ENCODE data around the gene SCFD2. TPM values are rescaled to one million over a fixed set of nuclear protein-coding genes. Genes with fewer than 3 reads are reported as not detected.

The SCFD2 gene
- total and polyA plus RNA-seq, 12 donors, result 2.9 to 15.0 (median 9.7) TPM

DNA sequence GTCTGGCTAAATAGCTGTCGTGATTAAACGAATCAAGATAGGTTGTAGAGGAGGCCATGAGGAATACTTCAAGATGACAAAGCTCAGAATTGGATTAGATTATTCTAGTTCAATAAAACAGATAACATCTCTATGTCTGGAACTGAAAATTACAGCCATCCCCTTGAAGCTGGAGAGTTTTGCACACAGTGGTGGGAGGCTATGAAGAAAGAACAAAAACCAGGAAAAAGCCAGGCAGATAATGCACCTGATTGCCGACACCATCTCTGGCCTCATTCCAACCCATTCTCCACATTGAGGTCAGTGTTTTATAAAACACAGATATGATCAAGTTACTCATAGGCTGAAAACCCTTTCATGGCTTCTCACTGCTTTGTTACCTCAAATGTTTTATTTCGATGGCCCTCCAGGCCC is 315.5 kb downstream of the SCFD2 start:
- Histone ChIP-seq H3K27me3 (no peaks in the 10 kb centered on the region), H3K36me3 (no peaks in the 10 kb centered on the region), H3K4me1 (peaks cover 0 to 15% (median 2%) of the 10 kb centered on the region in 9 donors), H3K4me3 (no peak overlapping the region), H3K27ac (no peak overlapping the region), H3K9me3 (no peaks in the 10 kb centered on the region)
- WGBS, 2 donors, result 52 to 56% methylated on average over 4 of the region's 4 CpGs
- no peak for DNase-seq
- ATAC-seq, result peak in 3 of 8 donors; percentile 20 to 44 (median 38)
- intact Hi-C loops (cut with DNase I), result loop anchor here in 2 of 10 donors (5.0 to 10.0 kb wide), 2 partner anchors 104 to 812 kb away; no protein-coding TSS in a partner anchor
- TF ChIP-seq, protein P1, sequence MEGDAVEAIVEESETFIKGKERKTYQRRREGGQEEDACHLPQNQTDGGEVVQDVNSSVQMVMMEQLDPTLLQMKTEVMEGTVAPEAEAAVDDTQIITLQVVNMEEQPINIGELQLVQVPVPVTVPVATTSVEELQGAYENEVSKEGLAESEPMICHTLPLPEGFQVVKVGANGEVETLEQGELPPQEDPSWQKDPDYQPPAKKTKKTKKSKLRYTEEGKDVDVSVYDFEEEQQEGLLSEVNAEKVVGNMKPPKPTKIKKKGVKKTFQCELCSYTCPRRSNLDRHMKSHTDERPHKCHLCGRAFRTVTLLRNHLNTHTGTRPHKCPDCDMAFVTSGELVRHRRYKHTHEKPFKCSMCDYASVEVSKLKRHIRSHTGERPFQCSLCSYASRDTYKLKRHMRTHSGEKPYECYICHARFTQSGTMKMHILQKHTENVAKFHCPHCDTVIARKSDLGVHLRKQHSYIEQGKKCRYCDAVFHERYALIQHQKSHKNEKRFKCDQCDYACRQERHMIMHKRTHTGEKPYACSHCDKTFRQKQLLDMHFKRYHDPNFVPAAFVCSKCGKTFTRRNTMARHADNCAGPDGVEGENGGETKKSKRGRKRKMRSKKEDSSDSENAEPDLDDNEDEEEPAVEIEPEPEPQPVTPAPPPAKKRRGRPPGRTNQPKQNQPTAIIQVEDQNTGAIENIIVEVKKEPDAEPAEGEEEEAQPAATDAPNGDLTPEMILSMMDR (IDR thresholded peaks at IDR 0.05), result no peak

DNA sequence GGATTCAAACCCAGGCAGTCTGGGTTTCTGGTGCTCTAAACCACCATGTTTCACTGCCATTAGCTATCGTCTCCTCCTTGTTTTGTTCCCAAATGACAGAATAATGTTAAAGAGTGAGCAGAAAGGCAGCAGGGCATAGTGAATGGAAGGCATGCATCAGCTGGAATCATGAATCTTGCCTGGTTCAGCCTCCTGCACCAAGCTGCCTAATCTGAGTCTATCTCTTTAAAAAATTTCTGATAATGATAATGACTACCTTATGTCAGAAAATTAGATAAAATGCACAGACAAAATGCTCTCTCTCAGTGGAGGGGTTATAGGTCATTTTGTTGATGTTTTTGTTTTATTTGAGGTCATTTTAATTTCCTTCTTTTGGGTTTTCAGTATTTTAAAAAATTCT is 316.3 kb downstream of the SCFD2 start:
- Histone ChIP-seq H3K36me3 (no peaks in the 10 kb centered on the region), H3K27ac (no peak overlapping the region), H3K4me1 (peaks cover 0 to 6% (median 0%) of the 10 kb centered on the region in 9 donors), H3K9me3 (no peaks in the 10 kb centered on the region), H3K27me3 (no peaks in the 10 kb centered on the region), H3K4me3 (no peak overlapping the region)
- TF ChIP-seq, protein P1 (IDR thresholded peaks at IDR 0.05), result no peak
- WGBS, 2 donors, result 95 to 100% methylated on average over 1 of the region's 1 CpG
- DNase-seq (no peak), ATAC-seq (no peak)
- intact Hi-C loops (cut with DNase I), result loop anchor here in 1 of 10 donors (10.0 kb wide), 1 partner anchor 105 kb away; no protein-coding TSS in a partner anchor

DNA sequence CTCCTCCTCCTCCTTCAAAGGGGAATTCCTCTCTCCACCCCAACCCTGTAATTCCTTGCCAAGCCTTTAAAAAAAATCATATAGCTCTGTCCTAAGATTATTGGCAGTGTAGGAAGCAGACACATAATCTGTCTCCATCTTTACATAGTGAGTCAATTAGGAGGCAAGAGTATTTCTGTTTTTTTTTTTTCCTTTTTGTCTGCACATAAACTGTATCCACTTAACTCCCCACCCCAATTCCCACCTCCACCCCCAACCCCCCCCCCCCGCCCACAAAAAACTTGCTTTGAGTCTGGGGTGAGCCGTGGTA is 321.3 kb downstream of the SCFD2 start:
- WGBS, 2 donors, result 84 to 98% methylated on average over 2 of the region's 2 CpGs
- TF ChIP-seq, protein P1 (IDR thresholded peaks at IDR 0.05), result no peak
- no peak for DNase-seq

DNA sequence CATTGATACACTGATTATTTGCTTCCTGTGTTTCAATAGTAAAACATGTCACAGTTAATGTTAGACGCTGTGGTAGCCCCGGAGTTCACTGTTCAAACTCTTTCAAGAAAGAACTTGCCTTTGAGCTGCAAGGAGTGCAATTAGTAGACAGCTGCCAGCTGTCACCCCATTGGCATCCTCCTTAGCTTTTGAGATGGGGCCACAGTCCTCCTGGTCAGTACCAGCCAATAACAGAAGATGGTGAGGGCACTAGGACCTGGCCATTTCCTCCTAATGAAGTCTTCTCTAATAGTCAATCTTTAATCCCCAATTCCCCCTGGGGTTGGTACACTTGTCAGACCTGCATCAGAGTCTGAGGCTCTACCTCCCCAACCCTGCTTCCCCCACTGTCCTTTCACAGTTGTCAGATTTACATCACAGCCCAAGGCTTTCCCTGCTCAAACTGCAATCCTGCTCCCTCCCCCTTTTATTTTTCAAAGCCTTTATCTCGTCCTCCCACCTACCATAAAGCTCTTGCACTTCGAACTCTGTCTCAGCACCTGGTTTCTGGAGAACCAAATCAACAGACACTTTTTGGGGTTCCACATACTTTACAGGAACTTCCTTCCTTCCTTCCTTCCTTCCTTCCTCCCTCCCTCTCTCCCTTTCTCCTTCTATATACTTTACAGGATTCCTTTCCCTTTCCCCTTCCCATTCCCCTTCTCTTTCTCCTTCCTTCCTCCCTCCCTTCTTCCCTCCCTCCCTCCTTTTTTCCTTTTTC is 321.8 kb downstream of the SCFD2 start:
- WGBS, 2 donors, result 78 to 82% methylated on average over 4 of the region's 4 CpGs
- DNase-seq, result no peak
- intact Hi-C loops (cut with DNase I), result loop anchor here in 1 of 10 donors (10.0 kb wide), 1 partner anchor 111 kb away; no protein-coding TSS in a partner anchor
- no peaks in the 10 kb centered on the region for H3K4me1 ChIP-seq
- no peaks in the 10 kb centered on the region for H3K9me3 ChIP-seq
- no peak overlapping the region for H3K27ac ChIP-seq
- H3K36me3 ChIP-seq, result no peaks in the 10 kb centered on the region
- no peaks in the 10 kb centered on the region for H3K27me3 ChIP-seq
- ATAC-seq, result no peak
- H3K4me3 ChIP-seq, result no peak overlapping the region
- TF ChIP-seq, protein P1 (IDR thresholded peaks at IDR 0.05), result no peak

More for the DNA sequence above, 321.3 kb downstream of the SCFD2 start:
- H3K36me3 ChIP-seq, result no peaks in the 10 kb centered on the region
- ATAC-seq, result no peak
- no peak overlapping the region for H3K4me3 ChIP-seq
- intact Hi-C loops (cut with DNase I), result loop anchor here in 1 of 10 donors (10.0 kb wide), 1 partner anchor 110 kb away; no protein-coding TSS in a partner anchor
- no peaks in the 10 kb centered on the region for H3K27me3 ChIP-seq
- no peaks in the 10 kb centered on the region for H3K9me3 ChIP-seq
- H3K27ac ChIP-seq, result no peak overlapping the region
- H3K4me1 ChIP-seq, result no peaks in the 10 kb centered on the region

All from heart right ventricle (tissue), 16 donors.